ENCODE results near the gene OR10G2. TPM values are rescaled to one million over a fixed set of nuclear protein-coding genes. Genes with fewer than 3 reads are reported as not detected.
A peak's percentile ranks its signal among the peaks of the same experiment; 100 is the strongest.
"Not testable (repeated sequence)": the region's sequence is repeated elsewhere in the genome, so short reads cannot be mapped to it uniquely, and the experiment has no call there.

The OR10G2 gene
- polyA plus RNA-seq, 4 donors: not detected

- H3K27me3 ChIP-seq (ENCODE audit: control insufficient read depth in 3 of 3, insufficient read depth in 3 of 3, low read length in 3 of 3): no peaks in the 10 kb centered on the region
- DNase-seq (no peak), FAIRE-seq (no peak)
- H3K36me3 ChIP-seq (ENCODE audit: control insufficient read depth in 3 of 3, insufficient read depth in 2 of 3, low read depth in 1 of 3, low read length in 3 of 3): no peaks in the 10 kb centered on the region
- no peak overlapping the region for H3K4me3 ChIP-seq (ENCODE audit: low read depth in 1 of 3, low read length in 3 of 3)
- WGBS, 3 donors: 35 to 71% (median 38%) methylated on average over 1 of the region's 1 CpG
- no peaks in the 10 kb centered on the region for H3K9me3 ChIP-seq (ENCODE audit: control insufficient read depth in 2 of 2, insufficient read depth in 1 of 2, low read depth in 1 of 2, low read length in 1 of 2)
- H3K4me1 ChIP-seq (ENCODE audit: control insufficient read depth in 3 of 3, insufficient read depth in 2 of 3, low read depth in 1 of 3, low read length in 2 of 3): no peaks in the 10 kb centered on the region
- H3K27ac ChIP-seq (ENCODE audit: low read depth in 1 of 3, low read length in 2 of 3): no peak overlapping the region
Observed at GRCh38 chr14:21656980-21657379, 22.2 kb upstream of the OR10G2 start.

GRCh38 chr14:21654215-21654614 lies 19.5 kb upstream of the OR10G2 start:
- no peak overlapping the region for H3K27ac ChIP-seq (ENCODE audit: low read depth in 1 of 3, low read length in 2 of 3)
- 91 to 94% (median 93%) methylated on average over 5 of the region's 5 CpGs for WGBS, 3 donors
- no peak for FAIRE-seq

GRCh38 chr14:21653331-21653885 lies 18.7 kb upstream of the OR10G2 start, which contains the start of gene OR4E2:
OR4E2 (plus strand) TSS chr14:21653835; CDS start chr14:21665083, 11,248 bp downstream.
- no peak within 1 kb of the TSS for H3K27ac ChIP-seq (ENCODE audit: low read depth in 1 of 3, low read length in 2 of 3)
- FAIRE-seq: no peak

More at GRCh38 chr14:21654215-21654614, 19.5 kb upstream of the OR10G2 start:
- Histone ChIP-seq H3K4me3 (ENCODE audit: low read depth in 1 of 3, low read length in 3 of 3) (no peak overlapping the region), H3K27me3 (ENCODE audit: control insufficient read depth in 3 of 3, insufficient read depth in 3 of 3, low read length in 3 of 3) (no peaks in the 10 kb centered on the region), H3K9me3 (ENCODE audit: control insufficient read depth in 2 of 2, insufficient read depth in 1 of 2, low read depth in 1 of 2, low read length in 1 of 2) (no peaks in the 10 kb centered on the region), H3K4me1 (ENCODE audit: control insufficient read depth in 3 of 3, insufficient read depth in 2 of 3, low read depth in 1 of 3, low read length in 2 of 3) (no peaks in the 10 kb centered on the region), H3K36me3 (ENCODE audit: control insufficient read depth in 3 of 3, insufficient read depth in 2 of 3, low read depth in 1 of 3, low read length in 3 of 3) (no peaks in the 10 kb centered on the region)
- no peak for DNase-seq

GRCh38 chr14:21652209-21652808 lies 17.6 kb upstream of the OR10G2 start:
- Histone ChIP-seq H3K27ac (ENCODE audit: low read depth in 1 of 3, low read length in 2 of 3) (no peak overlapping the region), H3K4me3 (ENCODE audit: low read depth in 1 of 3, low read length in 3 of 3) (no peak overlapping the region), H3K9me3 (ENCODE audit: control insufficient read depth in 2 of 2, insufficient read depth in 1 of 2, low read depth in 1 of 2, low read length in 1 of 2) (no peaks in the 10 kb centered on the region), H3K36me3 (ENCODE audit: control insufficient read depth in 3 of 3, insufficient read depth in 2 of 3, low read depth in 1 of 3, low read length in 3 of 3) (no peaks in the 10 kb centered on the region), H3K4me1 (ENCODE audit: control insufficient read depth in 3 of 3, insufficient read depth in 2 of 3, low read depth in 1 of 3, low read length in 2 of 3) (no peaks in the 10 kb centered on the region), H3K27me3 (ENCODE audit: control insufficient read depth in 3 of 3, insufficient read depth in 3 of 3, low read length in 3 of 3) (no peaks in the 10 kb centered on the region)
- FAIRE-seq (no peak), DNase-seq (peak in 1 of 2 donors; percentile 3)
- WGBS, 3 donors: 19 to 49% (median 35%) methylated on average over 1 of the region's 1 CpG

More at GRCh38 chr14:21653331-21653885, 18.7 kb upstream of the OR10G2 start, which contains the start of gene OR4E2:
- Histone ChIP-seq H3K4me3 (ENCODE audit: low read depth in 1 of 3, low read length in 3 of 3) (no peak within 1 kb of the TSS), H3K36me3 (ENCODE audit: control insufficient read depth in 3 of 3, insufficient read depth in 2 of 3, low read depth in 1 of 3, low read length in 3 of 3) (no peaks in the 10 kb centered on the region), H3K9me3 (ENCODE audit: control insufficient read depth in 2 of 2, insufficient read depth in 1 of 2, low read depth in 1 of 2, low read length in 1 of 2) (no peaks in the 10 kb centered on the region), H3K27me3 (ENCODE audit: control insufficient read depth in 3 of 3, insufficient read depth in 3 of 3, low read length in 3 of 3) (no peaks in the 10 kb centered on the region), H3K4me1 (ENCODE audit: control insufficient read depth in 3 of 3, insufficient read depth in 2 of 3, low read depth in 1 of 3, low read length in 2 of 3) (no peaks in the 10 kb centered on the region)
- peak; percentile 7 to 11 for DNase-seq
- 58 to 69% (median 62%) methylated on average over 2 of the region's 2 CpGs for WGBS, 3 donors

- H3K4me1 ChIP-seq (ENCODE audit: control insufficient read depth in 3 of 3, insufficient read depth in 2 of 3, low read depth in 1 of 3, low read length in 2 of 3): no peaks in the 10 kb centered on the region
- DNase-seq (no peak), FAIRE-seq (no peak)
- H3K27me3 ChIP-seq (ENCODE audit: control insufficient read depth in 3 of 3, insufficient read depth in 3 of 3, low read length in 3 of 3): peaks cover 0 to 2% (median 0%) of the 10 kb centered on the region in 3 donors
- no peak overlapping the region for H3K27ac ChIP-seq (ENCODE audit: low read depth in 1 of 3, low read length in 2 of 3)
- H3K9me3 ChIP-seq (ENCODE audit: control insufficient read depth in 2 of 2, insufficient read depth in 1 of 2, low read depth in 1 of 2, low read length in 1 of 2): no peaks in the 10 kb centered on the region
- H3K36me3 ChIP-seq (ENCODE audit: control insufficient read depth in 3 of 3, insufficient read depth in 2 of 3, low read depth in 1 of 3, low read length in 3 of 3): no peaks in the 10 kb centered on the region
- no peak overlapping the region for H3K4me3 ChIP-seq (ENCODE audit: low read depth in 1 of 3, low read length in 3 of 3)
Observed at GRCh38 chr14:21647380-21647779, 12.6 kb upstream of the OR10G2 start.

- Histone ChIP-seq H3K4me3 (ENCODE audit: low read depth in 1 of 3, low read length in 3 of 3) (no peak overlapping the region), H3K36me3 (ENCODE audit: control insufficient read depth in 3 of 3, insufficient read depth in 2 of 3, low read depth in 1 of 3, low read length in 3 of 3) (no peaks in the 10 kb centered on the region), H3K27me3 (ENCODE audit: control insufficient read depth in 3 of 3, insufficient read depth in 3 of 3, low read length in 3 of 3) (peaks cover 0 to 2% (median 0%) of the 10 kb centered on the region in 3 donors), H3K4me1 (ENCODE audit: control insufficient read depth in 3 of 3, insufficient read depth in 2 of 3, low read depth in 1 of 3, low read length in 2 of 3) (no peaks in the 10 kb centered on the region), H3K9me3 (ENCODE audit: control insufficient read depth in 2 of 2, insufficient read depth in 1 of 2, low read depth in 1 of 2, low read length in 1 of 2) (no peaks in the 10 kb centered on the region), H3K27ac (ENCODE audit: low read depth in 1 of 3, low read length in 2 of 3) (no peak overlapping the region)
- FAIRE-seq (no peak), DNase-seq (no peak)
- 52 to 59% (median 55%) methylated on average over 5 of the region's 5 CpGs for WGBS, 3 donors
Observed at GRCh38 chr14:21643407-21643806, 8.7 kb upstream of the OR10G2 start.

GRCh38 chr14:21642683-21643082 lies 7.9 kb upstream of the OR10G2 start:
- WGBS, 3 donors: 47 to 61% (median 50%) methylated on average over 3 of the region's 3 CpGs
- FAIRE-seq (no peak), DNase-seq (no peak)
- Histone ChIP-seq H3K27ac (ENCODE audit: low read depth in 1 of 3, low read length in 2 of 3) (no peak overlapping the region), H3K27me3 (ENCODE audit: control insufficient read depth in 3 of 3, insufficient read depth in 3 of 3, low read length in 3 of 3) (peaks cover 0 to 2% (median 0%) of the 10 kb centered on the region in 3 donors), H3K4me1 (ENCODE audit: control insufficient read depth in 3 of 3, insufficient read depth in 2 of 3, low read depth in 1 of 3, low read length in 2 of 3) (no peaks in the 10 kb centered on the region), H3K4me3 (ENCODE audit: low read depth in 1 of 3, low read length in 3 of 3) (no peak overlapping the region), H3K36me3 (ENCODE audit: control insufficient read depth in 3 of 3, insufficient read depth in 2 of 3, low read depth in 1 of 3, low read length in 3 of 3) (no peaks in the 10 kb centered on the region), H3K9me3 (ENCODE audit: control insufficient read depth in 2 of 2, insufficient read depth in 1 of 2, low read depth in 1 of 2, low read length in 1 of 2) (no peaks in the 10 kb centered on the region)

GRCh38 chr14:21631084-21631483 lies 3.7 kb downstream of the OR10G2 start:
- 24 to 27% (median 27%) methylated on average over 3 of the region's 3 CpGs for WGBS, 3 donors
- Histone ChIP-seq H3K9me3 (ENCODE audit: control insufficient read depth in 2 of 2, insufficient read depth in 1 of 2, low read depth in 1 of 2, low read length in 1 of 2) (no peaks in the 10 kb centered on the region), H3K27ac (ENCODE audit: low read depth in 1 of 3, low read length in 2 of 3) (no peak overlapping the region), H3K4me3 (ENCODE audit: low read depth in 1 of 3, low read length in 3 of 3) (no peak overlapping the region), H3K36me3 (ENCODE audit: control insufficient read depth in 3 of 3, insufficient read depth in 2 of 3, low read depth in 1 of 3, low read length in 3 of 3) (no peaks in the 10 kb centered on the region), H3K4me1 (ENCODE audit: control insufficient read depth in 3 of 3, insufficient read depth in 2 of 3, low read depth in 1 of 3, low read length in 2 of 3) (no peaks in the 10 kb centered on the region), H3K27me3 (ENCODE audit: control insufficient read depth in 3 of 3, insufficient read depth in 3 of 3, low read length in 3 of 3) (no peaks in the 10 kb centered on the region)
- FAIRE-seq (no peak), DNase-seq (no peak)

- H3K27ac ChIP-seq (ENCODE audit: low read depth in 1 of 3, low read length in 2 of 3); FAIRE-seq; H3K4me3 ChIP-seq (ENCODE audit: low read depth in 1 of 3, low read length in 3 of 3); H3K27me3 ChIP-seq (ENCODE audit: control insufficient read depth in 3 of 3, insufficient read depth in 3 of 3, low read length in 3 of 3); H3K9me3 ChIP-seq (ENCODE audit: control insufficient read depth in 2 of 2, insufficient read depth in 1 of 2, low read depth in 1 of 2, low read length in 1 of 2); DNase-seq; H3K4me1 ChIP-seq (ENCODE audit: control insufficient read depth in 3 of 3, insufficient read depth in 2 of 3, low read depth in 1 of 3, low read length in 2 of 3); H3K36me3 ChIP-seq (ENCODE audit: control insufficient read depth in 3 of 3, insufficient read depth in 2 of 3, low read depth in 1 of 3, low read length in 3 of 3): not testable (repeated sequence)
- 91 to 97% (median 97%) methylated on average over 1 of the region's 1 CpG for WGBS, 3 donors
Observed at GRCh38 chr14:21630503-21630902, 4.2 kb downstream of the OR10G2 start.
